CD4-positive, alpha-beta T cell treated with Interleukin-15 for 4 hours (primary cell): ENCODE measurements around the gene DHRS13.
"Not testable (repeated sequence)": the region's sequence is repeated elsewhere in the genome, so short reads cannot be mapped to it uniquely, and the experiment has no call there.

ENCODE experiments used
- DNase-seq: peaks from one replicate; pipeline ENCODE4 v3.0.0-alpha.2; 2020; ENCODE audit warnings: low spot score

Gene DHRS13

DNA sequence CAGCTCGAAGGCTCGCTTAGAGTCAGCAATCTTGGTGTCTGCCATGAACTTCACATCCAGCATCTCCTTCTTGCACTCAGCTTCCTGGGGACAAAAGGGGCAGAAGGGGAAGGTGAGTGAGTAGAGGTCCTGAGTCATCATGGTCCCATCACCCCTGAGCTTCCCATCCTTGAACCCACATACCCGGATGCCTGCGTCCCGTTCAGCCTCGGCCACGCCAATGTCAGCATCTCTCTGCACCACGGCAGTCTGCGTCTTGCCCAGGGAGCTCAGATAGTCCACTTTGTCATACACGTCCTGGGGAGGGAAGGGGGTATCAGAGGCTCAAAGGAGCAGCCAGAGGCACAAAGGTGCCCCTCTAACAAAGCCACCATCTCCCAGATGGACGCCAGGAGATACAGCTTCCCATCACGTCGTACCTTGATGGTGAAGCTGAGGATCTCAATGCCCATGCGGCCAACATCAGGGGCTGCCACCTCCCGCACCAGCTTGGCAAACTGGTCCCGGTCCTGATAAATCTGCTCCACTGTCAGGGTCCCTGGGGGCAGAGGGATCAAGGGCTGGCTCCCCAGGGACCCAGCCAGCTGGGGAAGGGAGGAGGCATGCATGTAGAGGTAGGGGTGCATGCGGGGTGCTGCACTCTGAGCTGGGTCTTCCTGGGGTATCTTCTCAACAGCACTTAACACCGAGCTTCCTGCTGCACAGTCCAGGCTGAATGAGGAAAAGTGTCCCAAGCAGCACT, 20.6 kb downstream of the DHRS13 start:
- no peak for DNase-seq

DNA sequence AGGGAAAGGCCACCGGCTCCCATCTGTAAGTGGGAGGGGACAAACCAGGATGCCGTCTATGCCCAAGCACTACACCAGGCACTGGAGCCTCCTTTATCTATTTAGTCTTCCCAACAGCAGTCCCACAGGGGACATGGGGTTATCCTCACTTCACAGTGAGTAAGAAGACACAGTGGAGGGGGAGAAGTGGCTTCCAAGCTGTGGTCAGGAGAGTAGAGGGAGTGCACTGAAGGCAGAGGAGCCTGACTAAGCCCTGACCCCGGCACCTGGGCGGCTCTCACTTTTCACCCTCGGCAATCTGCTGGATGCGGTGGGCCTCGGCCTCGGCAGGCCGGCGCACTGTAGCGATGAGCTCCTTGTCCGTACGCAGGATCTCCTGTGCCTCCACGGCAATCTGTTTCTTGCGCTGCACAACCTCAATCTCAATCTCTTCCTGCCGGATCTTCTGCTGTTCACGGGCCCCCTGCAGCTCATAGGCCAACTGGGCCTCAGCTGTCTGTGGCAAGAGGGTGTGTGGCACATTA, 21.3 kb downstream of the DHRS13 start:
- no peak for DNase-seq

DNA sequence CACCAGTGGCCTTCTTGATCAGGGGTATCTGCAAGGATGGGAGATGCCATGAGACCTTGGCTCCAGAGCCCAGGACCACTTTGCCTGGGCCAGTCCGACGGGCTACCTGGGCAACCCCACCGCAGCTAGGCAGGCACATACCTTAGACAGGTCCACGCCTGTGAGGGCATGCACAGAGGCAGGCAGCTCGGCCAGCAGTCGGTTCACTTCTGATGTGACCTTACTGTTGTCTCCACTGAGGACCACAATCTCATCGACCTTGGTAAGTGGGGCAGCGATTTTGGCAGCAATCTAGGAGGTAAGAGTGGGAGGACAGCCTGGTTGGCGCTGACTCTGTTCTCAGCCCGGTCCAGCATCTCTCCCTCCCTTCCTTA, 22.3 kb downstream of the DHRS13 start:
- DNase-seq, result no peak

DNA sequence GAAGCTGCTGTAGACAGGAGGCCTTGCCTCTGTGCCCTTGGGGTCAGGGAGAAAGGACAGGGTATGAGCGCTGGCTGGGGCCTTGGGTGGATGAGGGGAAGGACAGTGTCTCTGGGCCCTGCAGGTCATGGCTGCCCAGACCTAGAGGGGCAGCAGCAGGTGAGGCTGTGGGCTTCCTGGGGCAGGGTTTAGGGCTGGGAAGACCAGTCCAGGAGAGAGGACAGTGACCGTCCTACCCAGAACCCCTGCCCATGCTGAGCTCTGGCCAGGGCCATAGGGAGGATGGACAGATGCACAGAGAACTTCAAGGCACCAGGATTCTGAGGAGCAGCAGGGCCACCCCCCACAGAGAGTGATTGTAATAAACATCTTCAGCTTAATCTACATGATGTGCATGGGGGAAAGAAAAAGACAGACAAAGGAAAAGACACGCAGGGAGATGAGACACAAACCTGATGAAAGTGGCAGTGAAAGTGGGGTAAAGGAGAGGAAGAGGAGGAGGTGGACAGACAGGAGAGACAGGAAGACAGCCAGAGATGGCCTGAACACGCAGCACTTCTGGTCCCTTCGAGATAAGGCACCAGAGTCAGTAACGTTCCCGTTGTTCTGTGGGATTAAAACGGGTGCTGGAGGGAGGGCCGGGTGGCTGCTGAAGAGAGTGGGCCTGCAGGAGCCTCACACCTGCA, 22.9 kb downstream of the DHRS13 start:
- no peak for DNase-seq

DNA sequence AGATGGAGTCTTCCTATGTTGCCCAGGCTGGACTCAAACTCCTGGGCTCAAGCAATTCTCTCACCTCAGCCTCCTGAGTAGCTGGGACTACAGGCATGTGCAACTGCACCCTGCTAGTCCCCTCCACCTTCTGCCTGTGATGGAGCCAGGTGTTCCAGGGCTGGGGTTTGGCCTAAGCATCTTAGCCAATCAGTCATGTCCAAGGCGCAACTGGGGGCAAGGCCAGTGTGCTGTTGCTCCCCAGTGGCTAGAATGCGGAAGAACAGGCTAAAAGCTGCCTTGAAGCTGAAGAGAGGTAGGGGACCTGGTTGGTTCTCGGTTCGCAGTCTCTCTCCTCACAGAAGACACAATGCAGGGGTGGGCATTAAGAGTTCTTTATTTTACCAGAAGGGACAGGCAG, 23.9 kb downstream of the DHRS13 start:
- DNase-seq, result no peak

DNA sequence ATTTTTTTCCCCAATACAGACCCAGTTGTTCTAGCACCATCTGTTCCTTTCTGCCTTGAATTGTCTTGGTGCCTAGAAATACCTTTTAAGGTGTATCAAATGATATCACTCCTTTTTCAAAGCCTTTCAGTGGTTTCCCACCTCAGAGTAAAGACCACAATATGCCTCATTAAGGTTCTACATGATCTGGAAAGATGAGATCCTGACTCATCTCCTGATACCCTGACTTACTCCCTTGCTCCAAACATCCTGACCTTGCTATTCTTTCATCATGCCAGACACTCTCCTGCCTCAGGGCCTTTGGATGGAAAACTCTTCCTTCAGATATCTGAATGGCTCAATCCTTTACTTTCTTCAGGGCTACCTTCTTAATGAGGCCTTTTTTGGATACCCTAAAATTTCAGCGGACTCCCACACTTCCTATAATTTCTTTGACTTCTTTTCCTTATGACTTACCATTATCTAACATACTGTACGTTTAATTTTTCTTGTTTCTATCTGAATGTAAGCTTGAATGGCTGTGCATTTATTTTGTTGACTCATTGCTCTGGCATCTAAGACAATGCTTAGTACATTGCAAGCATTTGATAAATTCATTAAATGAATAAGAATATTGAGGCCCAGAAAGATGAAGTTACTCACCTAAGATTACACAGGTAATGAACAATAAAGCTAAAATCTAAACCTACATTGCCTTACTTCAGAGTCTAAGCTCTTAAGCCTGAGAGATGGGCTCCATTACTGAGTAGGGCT, 24.5 kb downstream of the DHRS13 start:
- DNase-seq, result no peak

DNA sequence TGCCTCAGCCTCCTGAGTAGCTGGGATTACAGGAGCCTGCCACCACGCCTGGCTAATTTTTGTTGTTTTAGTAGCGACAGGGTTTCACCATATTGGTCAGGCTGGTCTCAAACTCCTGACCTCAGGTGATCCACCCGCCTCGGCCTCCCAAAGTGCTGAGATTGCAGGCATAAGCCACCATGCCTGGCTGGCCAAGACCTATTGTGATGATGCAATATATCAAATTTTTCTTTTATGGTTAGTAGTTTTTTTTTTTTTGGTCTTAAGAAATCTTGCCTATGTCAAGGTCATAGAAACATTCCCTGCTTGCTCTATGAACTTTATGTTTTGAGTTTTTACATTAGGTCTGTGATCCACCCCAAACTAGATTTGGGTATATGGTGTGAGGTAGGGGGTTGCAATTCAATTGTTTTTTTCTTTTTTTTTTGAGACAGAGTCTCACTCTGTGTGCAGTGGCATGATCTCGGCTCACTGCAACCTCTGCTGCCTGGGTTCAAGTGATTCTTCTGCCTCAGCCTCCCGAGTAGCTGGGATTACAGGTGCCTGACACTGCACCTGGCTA, 25.6 kb downstream of the DHRS13 start:
- DNase-seq, result not testable (repeated sequence)

DNA sequence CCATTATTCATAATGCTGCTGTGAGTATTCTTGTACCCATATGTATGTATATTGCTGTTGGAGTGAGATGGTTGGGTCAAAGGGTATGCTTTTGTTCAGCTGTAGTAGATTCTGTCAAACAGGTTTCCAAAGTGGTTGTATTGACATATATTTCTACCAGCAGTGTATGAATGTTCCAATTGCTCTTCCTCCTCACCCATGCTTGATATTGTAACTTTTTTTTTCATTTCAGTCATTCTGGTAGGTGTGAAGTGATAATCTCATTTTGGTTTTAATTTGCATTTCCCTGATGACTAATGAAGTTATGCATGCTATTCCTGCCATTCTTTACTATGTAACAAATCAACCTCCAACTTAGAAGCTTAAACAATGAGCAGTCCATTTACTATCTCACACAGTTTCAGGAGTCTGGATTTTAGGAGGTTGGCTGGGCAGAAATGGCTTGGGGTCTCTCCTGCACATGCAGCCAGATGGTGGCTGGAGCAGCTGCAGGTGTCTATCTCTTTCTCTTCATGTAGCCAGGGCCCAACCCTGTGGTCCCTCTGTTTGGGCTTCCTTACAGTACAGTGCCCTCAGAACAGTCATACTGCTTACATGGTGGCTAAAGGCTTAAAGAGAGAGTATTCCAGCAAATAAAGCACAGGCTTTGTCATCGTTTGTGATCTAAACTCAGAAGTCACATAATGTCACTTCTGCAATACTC, 26.9 kb downstream of the DHRS13 start:
- no peak for DNase-seq

DNA sequence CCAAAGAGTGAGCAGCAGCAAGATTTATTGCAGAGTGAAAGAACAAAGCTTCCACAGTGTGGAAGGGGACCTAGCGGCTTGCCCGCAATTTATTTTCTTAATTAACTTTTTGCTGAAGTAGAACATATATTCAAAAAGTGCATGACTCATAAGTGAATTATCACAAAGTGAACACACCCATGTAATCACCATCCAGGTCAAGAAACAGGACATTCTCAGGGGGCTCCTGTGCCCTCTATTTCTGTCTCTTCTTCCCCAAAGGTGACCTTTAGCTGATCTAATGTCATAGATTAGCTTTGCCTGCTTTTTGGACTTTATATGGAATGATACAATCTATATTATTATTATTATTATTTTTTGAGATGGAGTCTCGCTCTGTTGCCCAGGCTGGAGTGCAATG, 28.1 kb downstream of the DHRS13 start:
- no peak for DNase-seq

DNA sequence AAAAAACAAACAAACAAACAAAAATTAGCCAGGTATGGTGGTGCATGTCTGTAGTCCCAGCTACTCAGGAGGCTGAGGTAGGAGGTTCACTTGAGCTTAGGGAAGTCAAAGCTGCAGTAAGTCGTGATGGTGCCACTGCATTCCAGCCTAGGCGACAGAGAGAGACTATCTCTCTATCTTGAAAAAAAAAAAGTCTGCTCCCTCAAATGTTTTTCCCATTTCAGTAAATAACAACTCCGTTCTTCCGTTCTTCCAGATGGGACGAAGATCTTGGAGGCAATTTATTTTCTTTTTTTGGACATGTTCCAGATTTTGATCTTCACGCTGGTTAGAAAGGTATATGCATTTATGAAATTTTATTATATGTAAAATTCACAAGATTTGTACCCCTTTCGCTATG, 29.0 kb downstream of the DHRS13 start:
- no peak for DNase-seq

DNA sequence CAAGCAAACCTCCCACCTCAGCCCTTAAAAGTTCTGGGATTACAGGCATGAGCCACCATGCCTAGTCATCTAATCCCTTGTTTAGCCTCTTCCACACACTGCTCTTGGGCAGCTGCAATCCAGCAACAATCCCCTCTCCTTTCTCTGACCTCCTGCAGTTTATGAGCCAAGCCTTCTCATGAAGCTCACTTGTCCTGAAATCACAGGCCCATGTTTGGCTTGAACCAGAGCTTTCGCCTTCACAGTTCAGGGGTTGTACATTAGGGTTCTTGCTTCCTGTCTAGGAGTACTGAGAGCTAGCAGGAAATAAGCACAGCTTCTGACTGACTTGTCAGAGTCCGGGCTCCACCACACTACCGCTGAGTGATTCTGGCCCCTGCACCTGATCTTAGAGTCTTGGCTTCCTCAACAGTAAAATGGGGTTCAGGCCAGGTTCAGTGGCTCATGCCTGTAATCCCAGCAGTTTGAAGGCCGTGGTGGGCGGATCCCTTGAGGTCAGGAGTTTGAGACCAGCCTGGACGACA, 31.8 kb downstream of the DHRS13 start:
- DNase-seq, result peak; percentile 40

DNA sequence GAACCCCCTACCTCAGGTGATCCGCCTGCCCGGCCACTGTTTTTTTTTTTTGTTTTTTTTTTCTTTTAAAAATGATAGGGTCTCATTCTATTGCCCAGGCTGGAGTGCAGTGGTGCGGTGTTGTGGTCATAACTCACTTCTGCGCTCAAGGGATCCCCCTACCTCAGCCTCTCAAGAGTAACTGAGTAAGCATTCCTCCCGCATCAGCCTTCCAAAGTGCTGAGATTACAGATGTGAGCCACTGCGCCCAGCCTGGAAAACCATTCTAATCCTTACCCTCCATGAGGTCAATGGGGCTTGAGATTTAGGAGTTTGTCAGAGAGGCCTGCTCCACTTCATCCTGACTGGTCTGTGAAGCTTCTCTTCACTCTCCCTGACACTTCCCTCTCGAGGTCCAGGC, 35.6 kb downstream of the DHRS13 start:
- DNase-seq, result no peak

DNA sequence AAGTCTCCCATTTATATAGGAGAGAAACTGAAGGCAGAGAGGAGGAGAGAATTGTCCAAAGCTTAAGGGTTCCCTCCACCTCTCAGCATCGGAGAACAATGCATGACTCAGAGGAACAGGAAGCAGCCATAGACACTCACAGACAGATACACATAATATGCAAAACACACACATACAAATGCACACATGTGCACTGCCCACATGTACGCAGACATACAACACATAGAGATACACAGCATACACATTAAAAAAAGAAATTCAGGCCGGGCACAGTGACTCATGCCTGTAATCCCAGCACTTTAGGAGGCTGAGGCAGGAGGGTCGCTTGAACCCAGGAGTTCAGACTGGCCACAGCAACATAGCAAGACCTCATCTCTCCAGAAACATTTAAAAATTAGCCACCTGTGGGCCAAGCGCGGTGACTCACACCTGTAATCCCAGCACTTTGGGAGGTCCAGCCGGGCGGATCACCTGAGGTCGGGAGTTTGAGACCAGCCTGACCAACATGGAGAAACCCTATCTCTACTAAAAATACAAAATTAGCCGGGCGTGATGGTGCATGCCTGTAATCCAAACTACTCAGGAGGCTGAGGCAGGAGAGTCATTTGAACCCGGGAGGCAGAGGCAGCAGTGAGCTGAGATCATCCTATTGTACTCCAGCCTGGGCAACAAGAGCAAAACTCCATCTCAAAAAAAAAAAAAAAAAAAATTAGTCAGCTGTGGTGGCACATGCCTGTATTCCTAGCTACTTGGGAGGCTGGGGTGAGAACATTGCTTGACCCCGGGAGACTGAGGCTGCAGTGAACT, 36.7 kb downstream of the DHRS13 start:
- no peak for DNase-seq

DNA sequence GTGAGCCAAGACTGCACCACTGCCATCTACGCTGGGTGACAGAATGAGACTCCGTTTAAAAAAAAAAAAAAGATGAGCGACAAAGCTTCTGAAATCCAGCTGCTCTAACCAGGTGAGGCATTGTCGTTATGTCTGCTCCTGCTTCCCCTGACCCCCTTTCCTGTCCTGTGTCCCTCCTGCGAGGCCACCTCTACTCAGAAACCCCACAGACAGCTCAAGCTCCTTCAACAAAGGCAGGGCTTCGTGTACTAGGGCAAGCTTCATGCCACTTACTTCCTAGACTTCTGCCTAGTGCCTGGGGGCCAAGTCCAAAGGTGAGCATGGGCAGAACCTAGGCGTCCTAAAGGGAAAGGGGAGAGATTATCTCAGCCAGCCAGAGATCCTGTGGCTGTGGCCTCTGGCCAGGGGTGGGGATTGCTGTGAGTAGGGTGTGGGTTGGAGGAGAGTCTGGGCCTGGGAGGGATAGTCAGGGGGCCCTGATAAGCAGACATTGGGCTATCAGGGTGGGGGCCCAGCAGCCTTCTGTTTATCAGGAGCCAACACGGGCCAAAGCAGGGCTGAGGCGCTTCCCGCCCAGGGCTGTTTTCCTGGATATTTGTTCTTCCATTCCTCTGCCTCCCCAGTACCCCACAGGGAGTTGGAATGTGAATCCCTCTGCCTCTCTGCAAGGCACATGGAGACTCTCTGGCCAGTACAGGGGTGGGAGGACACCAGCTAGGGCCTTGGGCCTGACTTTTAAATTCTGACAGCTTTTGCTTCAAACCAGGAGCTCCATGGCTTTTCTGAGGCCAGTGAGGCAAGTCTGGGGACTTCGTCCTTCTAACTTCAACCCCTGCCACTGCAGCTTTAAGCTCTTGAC, 37.7 kb downstream of the DHRS13 start:
- DNase-seq, result no peak

DNA sequence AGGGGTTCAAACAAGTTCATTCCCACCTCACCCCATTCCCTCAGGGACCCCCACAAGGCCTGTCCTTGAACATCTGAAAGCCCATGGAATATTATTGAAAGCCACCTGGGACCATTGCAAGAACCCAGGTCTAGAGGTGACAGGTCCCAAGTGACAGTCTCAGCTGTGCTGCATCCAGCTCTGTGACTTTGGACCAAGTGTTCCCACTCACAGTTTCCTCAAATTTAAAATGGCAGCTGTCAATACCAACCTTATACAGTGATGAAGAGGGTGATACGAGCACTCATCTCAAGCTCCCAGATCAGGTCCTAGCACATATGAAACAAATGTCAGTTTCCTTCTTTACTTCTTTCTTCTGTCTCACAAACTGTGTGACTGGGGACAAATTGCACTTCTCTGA, 38.9 kb downstream of the DHRS13 start:
- no peak for DNase-seq

DNA sequence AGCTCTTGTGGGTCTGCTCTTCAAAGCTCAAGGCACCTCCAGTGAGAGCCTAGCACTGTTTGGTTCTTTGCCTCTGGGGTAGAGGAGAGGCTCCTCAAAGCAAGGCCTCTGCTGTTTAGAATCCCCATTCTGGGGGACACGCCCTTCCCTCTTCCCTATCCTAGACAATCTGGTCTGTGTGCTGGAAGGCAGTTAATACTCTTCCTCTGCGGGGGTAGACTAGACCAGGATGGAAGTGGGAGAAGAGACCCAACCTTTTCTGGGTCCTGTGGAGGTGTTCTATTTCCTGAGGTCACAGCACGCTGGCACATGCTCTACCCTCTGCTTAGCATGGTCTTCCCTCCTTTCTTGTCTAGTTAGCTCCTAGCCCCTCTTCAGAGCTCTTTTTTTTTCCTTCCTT, 40.3 kb downstream of the DHRS13 start:
- no peak for DNase-seq

DNA sequence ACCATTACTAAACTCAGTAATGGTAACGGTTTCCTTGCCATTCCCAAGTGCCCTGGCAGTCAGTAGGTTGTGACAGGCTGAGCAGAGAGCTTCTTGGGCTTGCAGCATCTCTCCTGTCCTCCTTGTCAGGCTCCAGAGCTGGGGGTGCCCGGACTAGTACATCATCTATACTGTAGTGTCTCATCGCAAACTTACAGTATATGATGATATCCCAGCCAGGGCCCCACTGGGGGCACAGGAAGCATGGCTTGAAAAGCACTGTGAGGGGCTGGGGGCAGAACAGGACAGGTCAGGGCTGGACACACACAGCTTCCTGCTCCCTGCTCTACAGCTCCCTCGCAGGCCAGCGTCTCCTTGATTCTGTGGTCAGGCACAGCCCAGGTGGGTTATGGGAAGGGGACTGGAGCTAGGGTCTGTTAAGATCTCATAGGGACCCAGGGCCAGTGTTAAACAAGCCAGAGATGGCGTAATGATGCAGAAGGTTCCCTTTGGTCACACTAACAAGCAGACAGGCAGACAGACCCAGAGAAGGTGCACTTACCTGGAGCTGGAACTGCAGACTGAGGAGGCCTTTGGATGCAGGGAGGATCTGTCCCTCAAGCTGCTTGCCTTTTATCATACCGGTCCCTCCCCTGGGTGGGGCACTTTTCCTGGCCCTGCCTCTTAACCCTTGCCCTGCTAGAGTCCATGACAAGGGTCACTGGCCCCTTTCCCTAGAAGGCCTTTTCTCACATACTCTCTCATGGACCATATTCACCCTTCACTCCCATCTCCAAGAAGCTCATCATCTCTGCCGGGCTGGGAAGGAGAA, 41.3 kb downstream of the DHRS13 start:
- DNase-seq, result no peak

DNA sequence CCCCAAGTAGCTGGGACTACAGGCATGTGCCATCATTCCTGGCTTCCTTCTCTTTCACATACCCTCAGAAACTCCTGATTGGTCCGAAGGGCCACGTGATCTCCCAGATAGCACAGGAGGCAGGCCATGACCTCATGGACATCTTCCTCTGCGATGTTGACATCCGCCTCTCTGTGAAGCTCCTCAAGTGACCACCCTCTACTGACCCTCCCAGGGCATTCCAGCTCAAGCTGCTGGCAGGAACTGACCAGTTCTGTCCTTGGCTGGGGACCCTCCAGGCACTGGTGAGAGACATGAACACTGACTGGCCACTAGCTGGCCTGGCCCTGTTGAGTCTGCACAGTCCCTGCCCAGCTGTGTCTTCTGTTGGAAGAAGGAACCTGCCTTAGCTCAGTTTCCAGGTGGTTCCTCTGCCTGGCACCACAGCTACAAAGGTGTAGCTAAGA, 42.5 kb downstream of the DHRS13 start:
- no peak for DNase-seq

DNA sequence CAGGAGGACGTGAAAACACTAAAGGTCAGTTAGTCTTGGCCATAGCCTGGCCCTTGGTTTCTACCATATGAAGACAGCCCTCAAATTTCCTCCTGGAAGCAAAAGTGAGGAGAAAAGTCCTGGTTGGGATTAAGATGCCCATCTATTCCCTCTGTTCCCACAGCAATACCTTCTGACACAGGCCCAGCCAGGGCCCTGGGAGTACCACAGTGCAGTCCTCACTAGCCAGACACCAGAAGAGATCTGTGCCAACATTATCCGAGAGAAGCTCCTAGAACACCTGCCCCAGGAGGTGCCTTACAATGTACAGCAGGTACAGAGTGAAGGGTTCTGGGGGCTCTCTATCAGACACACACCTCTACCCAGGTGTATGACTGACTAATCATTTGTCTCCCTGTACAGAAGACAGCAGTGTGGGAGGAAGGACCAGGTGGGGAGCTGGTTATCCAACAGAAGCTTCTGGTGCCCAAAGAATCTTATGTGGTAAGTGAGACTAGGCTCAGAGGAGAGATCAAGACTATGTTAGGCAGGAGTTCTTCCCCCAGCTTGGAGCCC, 44.0 kb downstream of the DHRS13 start:
- no peak for DNase-seq
